Skeletal muscle satellite cell (primary cell): ENCODE measurements around the gene USP3.
"Not testable (repeated sequence)": the region's sequence is repeated elsewhere in the genome, so short reads cannot be mapped to it uniquely, and the experiment has no call there.

Source experiments
- H3K27me3 ChIP-seq: 2 replicates; pipeline ENCODE4 v1.7.0; 2013; ENCODE audit warnings: low read length; ENCODE audit not compliant: control insufficient read depth, insufficient read depth
- H3K36me3 ChIP-seq: 2 replicates; pipeline ENCODE4 v1.7.0; 2013; ENCODE audit warnings: mild to moderate bottlenecking, control low read depth, low read length; ENCODE audit not compliant: insufficient read depth
- H3K4me1 ChIP-seq: 2 replicates; pipeline ENCODE4 v1.7.0; 2013; ENCODE audit warnings: low read length; ENCODE audit not compliant: control insufficient read depth, insufficient read depth
- H3K4me2 ChIP-seq: 2 replicates; pipeline ENCODE4 v1.7.0; 2013; ENCODE audit warnings: mild to moderate bottlenecking, low read length
- H3K4me3 ChIP-seq: 2 replicates; pipeline ENCODE4 v1.7.0; 2013; ENCODE audit warnings: low read length
- H3K9ac ChIP-seq: 2 replicates; pipeline ENCODE4 v1.7.0; 2013; ENCODE audit warnings: mild to moderate bottlenecking, low read depth, low read length, moderate library complexity
- H3K9me3 ChIP-seq: replicated peaks from 2 replicates; pipeline ENCODE4 v1.7.0; 2013; ENCODE audit warnings: mild to moderate bottlenecking, control low read depth, low read length

Gene USP3

GRCh38 chr15:63481105-63481810, 23.1 kb upstream of the USP3 start:
- Histone ChIP-seq H3K4me2 (no peak overlapping the region), H3K9ac (no peak overlapping the region), H3K27me3 (no peaks in the 10 kb centered on the region), H3K9me3 (no peaks in the 10 kb centered on the region), H3K36me3 (no peaks in the 10 kb centered on the region), H3K4me3 (no peak overlapping the region), H3K4me1 (peaks cover 36% of the 10 kb centered on the region)

GRCh38 chr15:63482874-63483323, 21.5 kb upstream of the USP3 start:
- H3K4me1 ChIP-seq: peaks cover 30% of the 10 kb centered on the region
- H3K9me3 ChIP-seq: no peaks in the 10 kb centered on the region
- H3K36me3 ChIP-seq: no peaks in the 10 kb centered on the region
- no peak overlapping the region for H3K4me2 ChIP-seq
- H3K4me3 ChIP-seq: no peak overlapping the region
- H3K9ac ChIP-seq: no peak overlapping the region
- no peaks in the 10 kb centered on the region for H3K27me3 ChIP-seq

- Histone ChIP-seq H3K4me3 (no peak overlapping the region), H3K27me3 (no peaks in the 10 kb centered on the region), H3K9me3 (no peaks in the 10 kb centered on the region), H3K4me2 (no peak overlapping the region), H3K9ac (no peak overlapping the region), H3K36me3 (no peaks in the 10 kb centered on the region), H3K4me1 (peaks cover 30% of the 10 kb centered on the region)
Observed at GRCh38 chr15:63483521-63484371, 20.6 kb upstream of the USP3 start.

GRCh38 chr15:63484433-63485186, 19.8 kb upstream of the USP3 start:
- H3K27me3 ChIP-seq: no peaks in the 10 kb centered on the region
- H3K9me3 ChIP-seq: no peaks in the 10 kb centered on the region
- peaks cover 25% of the 10 kb centered on the region for H3K4me1 ChIP-seq
- no peak overlapping the region for H3K4me2 ChIP-seq
- no peak overlapping the region for H3K9ac ChIP-seq
- no peaks in the 10 kb centered on the region for H3K36me3 ChIP-seq
- no peak overlapping the region for H3K4me3 ChIP-seq

GRCh38 chr15:63487076-63487757, 17.2 kb upstream of the USP3 start:
- Histone ChIP-seq H3K27me3 (no peaks in the 10 kb centered on the region), H3K9me3 (no peaks in the 10 kb centered on the region), H3K36me3 (no peaks in the 10 kb centered on the region), H3K9ac (no peak overlapping the region), H3K4me1 (peaks cover 9% of the 10 kb centered on the region), H3K4me2 (peak overlapping the region; percentile 31), H3K4me3 (no peak overlapping the region)

GRCh38 chr15:63487758-63488397, 16.5 kb upstream of the USP3 start:
- H3K36me3 ChIP-seq, H3K9ac ChIP-seq, H3K9me3 ChIP-seq, H3K4me3 ChIP-seq, H3K4me2 ChIP-seq, H3K27me3 ChIP-seq: not testable (repeated sequence)
- peaks cover 16% of the 10 kb centered on the region for H3K4me1 ChIP-seq

GRCh38 chr15:63488398-63488960, 15.9 kb upstream of the USP3 start:
- no peak overlapping the region for H3K4me2 ChIP-seq
- peaks cover 17% of the 10 kb centered on the region for H3K4me1 ChIP-seq
- H3K27me3 ChIP-seq: no peaks in the 10 kb centered on the region
- H3K9me3 ChIP-seq: no peaks in the 10 kb centered on the region
- H3K9ac ChIP-seq: no peak overlapping the region
- H3K4me3 ChIP-seq: no peak overlapping the region
- no peaks in the 10 kb centered on the region for H3K36me3 ChIP-seq

- Histone ChIP-seq H3K4me2 (no peak overlapping the region), H3K9ac (no peak overlapping the region), H3K9me3 (no peaks in the 10 kb centered on the region), H3K4me3 (no peak overlapping the region), H3K36me3 (no peaks in the 10 kb centered on the region), H3K27me3 (no peaks in the 10 kb centered on the region), H3K4me1 (peaks cover 12% of the 10 kb centered on the region)
Observed at GRCh38 chr15:63489352-63489751, 15.0 kb upstream of the USP3 start.

GRCh38 chr15:63490345-63491034, 13.9 kb upstream of the USP3 start:
- Histone ChIP-seq H3K9ac (no peak overlapping the region), H3K27me3 (no peaks in the 10 kb centered on the region), H3K4me1 (peaks cover 12% of the 10 kb centered on the region), H3K36me3 (no peaks in the 10 kb centered on the region), H3K9me3 (no peaks in the 10 kb centered on the region), H3K4me3 (no peak overlapping the region), H3K4me2 (no peak overlapping the region)

- Histone ChIP-seq H3K4me2 (no peak overlapping the region), H3K4me3 (no peak overlapping the region), H3K4me1 (peaks cover 12% of the 10 kb centered on the region), H3K9me3 (no peaks in the 10 kb centered on the region), H3K36me3 (no peaks in the 10 kb centered on the region), H3K27me3 (peaks cover 6% of the 10 kb centered on the region), H3K9ac (no peak overlapping the region)
Observed at GRCh38 chr15:63491116-63491827, 13.1 kb upstream of the USP3 start.
